ENCODE data around the gene SPINK14.

GRCh38 chr5:148125641-148126040, 42.7 kb upstream of the SPINK14 start:
- no peak for TF ChIP-seq POLR2AphosphoS5 (IDR thresholded peaks at IDR 0.05; ENCODE audit: low read depth, low read length)
- TF ChIP-seq POLR2A (IDR thresholded peaks at IDR 0.05; ENCODE audit: low read depth, low read length): no peak
